Adipocyte (in vitro differentiated cells): ENCODE measurements around the gene SAE1.

Experiments
- DNase-seq: peaks from one replicate; pipeline ENCODE4 v3.0.0-alpha.2; 2015; ENCODE audit warnings: low read depth
- H3K27me3 ChIP-seq: replicated peaks from 2 replicates; pipeline ENCODE4 v1.7.0; 2013; ENCODE audit warnings: mild to moderate bottlenecking, low read length, moderate library complexity; ENCODE audit not compliant: control insufficient read depth, insufficient read depth
- H3K36me3 ChIP-seq: 2 replicates; pipeline ENCODE4 v1.7.0; 2013; ENCODE audit warnings: low read length, mild to moderate bottlenecking, moderate library complexity; ENCODE audit not compliant: control insufficient read depth, insufficient read depth, severe bottlenecking
- H3K4me1 ChIP-seq: 2 replicates; pipeline ENCODE4 v1.7.0; 2013; ENCODE audit warnings: mild to moderate bottlenecking, low read length, moderate library complexity; ENCODE audit not compliant: control insufficient read depth, insufficient read depth
- H3K4me3 ChIP-seq: 2 replicates; pipeline ENCODE4 v1.7.0; 2013; ENCODE audit warnings: mild to moderate bottlenecking, low read length, moderate library complexity
- H3K9ac ChIP-seq: 2 replicates; pipeline ENCODE4 v1.7.0; 2013; ENCODE audit warnings: mild to moderate bottlenecking, low read length, moderate library complexity
- H3K9me3 ChIP-seq: 2 replicates; pipeline ENCODE4 v1.7.0; 2013; ENCODE audit warnings: mild to moderate bottlenecking, low read length, moderate library complexity; ENCODE audit not compliant: control insufficient read depth

SAE1 gene

DNA sequence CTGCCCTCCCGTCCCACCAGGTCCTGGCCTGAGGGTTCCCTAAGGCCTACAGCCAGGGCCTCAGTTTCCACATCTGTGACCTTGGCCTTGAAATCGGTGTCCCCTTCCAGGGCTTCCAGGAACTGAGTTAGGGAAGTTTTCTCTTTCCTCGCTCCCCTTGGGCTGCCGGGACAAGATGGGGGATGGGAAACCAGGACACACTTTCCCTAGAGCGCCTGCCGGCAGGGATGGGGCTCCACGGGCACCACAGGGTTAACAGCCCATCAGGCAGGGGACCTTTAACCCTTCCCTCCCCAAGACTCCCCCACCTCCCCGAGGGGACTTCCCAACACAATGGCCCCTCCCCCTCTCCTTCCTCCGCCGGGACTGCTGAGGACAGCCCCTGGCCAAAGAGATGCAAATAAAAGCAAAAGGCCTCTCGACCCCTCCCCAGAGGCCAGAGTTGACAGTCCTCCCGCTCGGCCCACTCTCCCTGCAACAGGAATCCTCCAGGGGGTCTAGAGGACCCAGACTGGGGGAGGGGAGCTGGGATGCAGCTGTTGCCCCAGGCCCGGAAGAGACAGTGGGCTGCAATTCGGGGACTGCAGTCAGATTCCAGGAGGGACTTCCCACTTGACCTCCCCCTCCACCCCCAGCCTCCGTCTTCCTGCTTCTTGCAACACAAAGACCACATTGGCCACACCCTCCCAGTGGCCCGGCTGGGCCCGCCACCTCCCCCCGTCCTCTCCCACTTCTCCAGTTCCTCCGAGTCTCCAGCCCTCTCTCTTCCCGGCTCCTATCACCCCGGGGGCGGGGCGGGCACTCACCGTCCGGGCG, 96.9 kb downstream of the SAE1 start:
- H3K4me1 ChIP-seq = peaks cover 35% of the 10 kb centered on the region
- H3K9ac ChIP-seq = peak overlapping the region; percentile 90

DNA sequence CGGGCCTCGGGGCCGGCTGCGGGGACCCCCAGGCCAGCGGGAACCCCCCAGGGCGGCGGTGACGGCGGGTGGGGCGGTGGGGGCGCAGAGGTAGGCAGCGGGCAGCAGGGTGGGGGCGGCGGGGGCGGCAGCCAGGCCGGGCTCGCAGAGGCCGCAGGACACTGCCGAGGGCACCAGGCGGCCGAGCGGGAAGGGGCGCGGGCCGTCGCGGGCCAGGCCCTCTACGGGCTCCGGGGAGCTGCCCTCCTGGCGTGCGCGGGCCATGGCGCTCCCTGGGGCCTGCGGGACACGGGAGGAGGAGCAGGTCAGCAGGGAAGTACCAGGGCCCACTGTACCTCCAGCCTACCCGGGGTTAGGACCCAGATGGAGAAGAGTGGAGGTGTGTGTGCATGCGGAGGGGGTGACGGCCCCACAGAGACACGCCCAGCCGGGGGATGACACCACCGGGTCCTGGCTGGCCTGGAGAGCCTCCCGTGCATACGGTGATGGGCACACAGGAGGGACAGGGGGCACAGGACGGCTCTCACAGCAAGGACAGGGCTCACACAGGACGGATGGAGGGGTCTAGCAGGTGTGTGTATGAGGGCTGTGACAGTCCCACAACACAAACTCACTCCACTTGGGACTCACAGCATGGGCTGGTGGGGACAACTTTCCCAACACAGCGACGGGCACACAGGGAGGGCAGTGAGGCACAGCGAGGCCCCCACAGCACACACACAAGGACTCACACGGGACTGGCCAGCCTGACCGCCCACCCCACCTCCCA, 97.7 kb downstream of the SAE1 start:
- H3K9me3 ChIP-seq = no peaks in the 10 kb centered on the region
- DNase-seq = peak; percentile 57

More for the DNA sequence above, 96.9 kb downstream of the SAE1 start:
- Histone ChIP-seq H3K36me3 (no peaks in the 10 kb centered on the region), H3K4me3 (peak overlapping the region; percentile 83), H3K9me3 (no peaks in the 10 kb centered on the region), H3K27me3 (no peaks in the 10 kb centered on the region)
- peak; percentile 94 for DNase-seq

GRCh38 chr19:47228937-47229675, 98.5 kb downstream of the SAE1 start:
- H3K4me1 ChIP-seq = peaks cover 38% of the 10 kb centered on the region
- H3K36me3 ChIP-seq = no peaks in the 10 kb centered on the region
- peak overlapping the region; percentile 91 for H3K4me3 ChIP-seq
- H3K9me3 ChIP-seq = no peaks in the 10 kb centered on the region
- H3K9ac ChIP-seq = peak overlapping the region; percentile 93
- no peaks in the 10 kb centered on the region for H3K27me3 ChIP-seq
- DNase-seq = peak; percentile 64

More for the DNA sequence above, 97.7 kb downstream of the SAE1 start:
- Histone ChIP-seq H3K27me3 (no peaks in the 10 kb centered on the region), H3K4me1 (peaks cover 38% of the 10 kb centered on the region), H3K9ac (peak overlapping the region; percentile 93), H3K4me3 (peak overlapping the region; percentile 91), H3K36me3 (no peaks in the 10 kb centered on the region)

DNA sequence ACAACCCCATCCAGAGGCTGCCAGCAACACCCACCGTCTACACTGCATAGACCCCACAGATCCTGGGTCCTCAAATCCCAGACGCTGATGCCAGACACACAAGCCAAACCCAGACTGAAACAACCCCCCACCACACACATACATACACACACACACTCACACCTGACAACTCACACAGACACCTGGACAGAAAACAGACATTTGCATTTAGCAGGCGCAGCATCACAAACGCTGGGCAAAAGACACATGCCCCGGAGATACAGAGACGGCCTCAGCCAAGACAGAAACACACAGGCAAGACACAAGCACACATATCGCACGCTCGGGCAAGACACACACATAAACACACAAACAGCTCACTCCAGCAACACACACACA, 99.0 kb downstream of the SAE1 start:
- no peaks in the 10 kb centered on the region for H3K36me3 ChIP-seq
- no peaks in the 10 kb centered on the region for H3K9me3 ChIP-seq
- H3K4me1 ChIP-seq = peaks cover 38% of the 10 kb centered on the region
- peak; percentile 48 for DNase-seq
- peak overlapping the region; percentile 91 for H3K4me3 ChIP-seq
- peak overlapping the region; percentile 93 for H3K9ac ChIP-seq
- H3K27me3 ChIP-seq = no peaks in the 10 kb centered on the region

DNA sequence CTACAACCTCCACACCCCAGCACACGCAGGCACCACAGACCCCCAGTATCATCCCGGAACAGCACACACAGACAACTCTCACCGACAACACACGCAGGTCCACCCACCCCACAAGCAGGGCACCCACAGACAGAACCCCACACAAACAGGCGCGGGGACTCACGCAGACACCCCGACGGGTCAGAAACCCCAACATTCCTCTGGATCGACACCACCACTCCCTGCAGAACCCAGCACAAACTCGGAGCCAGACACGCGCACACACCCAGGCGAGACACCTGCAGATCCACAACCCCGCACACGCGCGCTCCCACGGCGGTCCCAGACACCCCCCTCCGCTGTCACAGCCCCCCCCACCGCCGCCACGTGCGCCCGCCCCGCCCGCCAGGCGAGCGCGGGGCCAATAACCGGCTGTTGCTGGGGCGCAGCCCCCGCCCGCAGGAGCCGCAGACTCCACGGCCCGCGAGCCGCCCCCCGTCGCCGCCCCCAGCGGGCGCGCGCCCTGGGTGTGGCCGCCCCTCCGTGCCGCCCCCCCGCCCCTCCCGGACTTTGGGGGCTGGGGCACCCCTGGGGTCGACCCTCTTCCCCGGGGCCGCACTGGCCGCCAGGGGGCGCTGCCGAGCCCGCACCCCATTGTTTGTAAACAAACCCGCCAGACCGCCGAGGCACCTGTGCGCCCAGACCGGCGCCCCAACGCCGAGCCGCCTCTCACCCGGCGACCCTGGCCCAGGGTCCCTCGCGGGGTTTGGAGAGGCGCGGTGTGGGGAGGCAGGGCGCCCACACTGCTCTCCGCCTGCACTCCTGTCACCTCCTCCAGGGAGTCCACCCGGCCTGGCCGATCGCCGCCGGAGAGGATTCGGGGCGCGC, 99.7 kb downstream of the SAE1 start:
- DNase-seq = peak; percentile 83
- Histone ChIP-seq H3K9me3 (no peaks in the 10 kb centered on the region), H3K4me3 (peak overlapping the region; percentile 91), H3K4me1 (peaks cover 38% of the 10 kb centered on the region), H3K36me3 (no peaks in the 10 kb centered on the region), H3K27me3 (no peaks in the 10 kb centered on the region), H3K9ac (peak overlapping the region; percentile 93)

- Histone ChIP-seq H3K4me3 (peak within 1 kb of the TSS; percentile 91), H3K9ac (peak within 1 kb of the TSS; percentile 93), H3K4me1 (peaks cover 34% of the 10 kb centered on the region), H3K27me3 (no peaks in the 10 kb centered on the region), H3K36me3 (no peaks in the 10 kb centered on the region), H3K9me3 (no peaks in the 10 kb centered on the region)
- DNase-seq = no peak
Measured at GRCh38 chr19:47230921-47231214, 100.2 kb downstream of the SAE1 start, which contains the start of gene BBC3. TSS of gene BBC3 (minus strand) at chr19:47231199. CDS start at chr19:47228431, 2,768 bp downstream.

DNA sequence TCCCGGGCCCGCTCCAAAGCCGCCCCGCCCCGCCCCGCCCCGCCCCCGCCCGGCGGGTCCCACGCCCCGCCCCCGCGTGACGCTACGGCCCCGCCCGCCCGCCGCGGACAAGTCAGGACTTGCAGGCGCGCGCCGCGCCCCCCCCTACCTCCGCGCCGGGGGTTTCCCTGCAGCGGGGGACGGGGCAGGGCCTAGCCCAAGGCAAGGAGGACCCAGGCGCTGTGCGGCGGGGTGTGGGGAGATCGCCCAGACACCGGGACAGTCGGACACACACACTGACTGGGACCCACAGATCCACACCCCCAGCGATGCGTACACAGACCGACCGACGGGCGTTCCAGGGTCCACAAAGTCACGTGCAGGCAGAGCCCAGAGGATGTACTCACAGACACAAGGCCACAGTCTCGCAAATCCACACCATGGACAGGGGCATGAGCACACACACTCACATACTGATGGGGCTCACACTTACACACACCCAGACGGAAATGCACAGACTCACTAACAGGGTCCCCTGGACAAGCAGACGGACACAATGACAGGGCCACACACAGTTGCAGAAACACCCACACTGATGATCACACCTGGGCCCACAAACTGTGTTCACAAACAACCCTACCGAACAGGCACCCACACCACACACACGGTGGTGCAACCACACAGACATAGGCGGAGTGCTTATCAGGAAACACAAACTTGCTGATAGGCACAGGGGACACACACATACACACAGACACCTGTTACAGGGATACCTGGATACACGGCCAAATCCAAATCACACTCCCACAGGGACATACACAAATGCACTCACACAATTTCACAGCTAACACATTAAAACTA, 100.8 kb downstream of the SAE1 start:
- H3K4me3 ChIP-seq = peak overlapping the region; percentile 91
- peaks cover 32% of the 10 kb centered on the region for H3K4me1 ChIP-seq
- peak overlapping the region; percentile 88 for H3K9ac ChIP-seq
- H3K36me3 ChIP-seq = no peaks in the 10 kb centered on the region
- no peaks in the 10 kb centered on the region for H3K9me3 ChIP-seq
- peak; percentile 96 for DNase-seq
- H3K27me3 ChIP-seq = no peaks in the 10 kb centered on the region

DNA sequence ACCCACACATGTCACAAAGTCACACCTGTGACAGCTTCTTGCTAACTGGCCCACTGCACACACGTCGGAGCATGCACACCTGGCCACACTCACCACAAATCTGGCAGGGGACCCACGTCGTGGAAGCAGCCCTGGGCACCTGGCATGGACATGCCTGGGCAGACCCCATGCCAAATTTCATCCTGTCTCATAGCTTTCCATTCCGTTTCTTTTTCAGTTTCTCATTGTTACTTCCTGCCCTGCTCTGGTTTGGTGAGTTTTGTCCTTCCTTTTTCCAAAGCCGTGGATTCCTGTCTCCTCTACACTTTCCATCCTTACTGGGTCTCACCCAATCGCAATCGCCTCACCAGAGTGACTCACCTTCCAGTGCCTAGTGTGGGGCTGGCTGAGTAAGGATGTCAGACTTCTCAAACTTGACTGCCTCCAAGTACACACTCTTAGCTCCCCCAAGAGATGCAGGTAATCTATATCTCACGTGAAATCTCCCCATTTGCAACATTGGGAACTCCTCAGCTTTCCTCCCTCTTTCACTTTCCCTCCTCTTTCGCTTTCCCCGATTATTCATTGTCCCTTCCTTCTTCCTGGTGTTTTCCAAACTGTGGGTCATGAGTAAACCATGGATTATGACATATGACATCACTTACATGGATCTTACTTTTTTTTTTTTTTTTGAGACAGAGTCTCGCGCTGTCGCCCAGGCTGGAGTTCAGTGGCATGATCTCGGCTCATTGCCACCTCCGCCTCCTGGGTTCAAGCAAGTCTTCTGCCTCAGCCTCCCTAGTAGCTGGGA, 102.0 kb downstream of the SAE1 start:
- peaks cover 26% of the 10 kb centered on the region for H3K4me1 ChIP-seq
- H3K36me3 ChIP-seq = no peaks in the 10 kb centered on the region
- no peaks in the 10 kb centered on the region for H3K9me3 ChIP-seq
- DNase-seq = peak; percentile 73
- no peaks in the 10 kb centered on the region for H3K27me3 ChIP-seq
- H3K9ac ChIP-seq = peak overlapping the region; percentile 88
- H3K4me3 ChIP-seq = peak overlapping the region; percentile 80

- Histone ChIP-seq H3K36me3 (no peaks in the 10 kb centered on the region), H3K4me1 (peaks cover 13% of the 10 kb centered on the region), H3K27me3 (no peaks in the 10 kb centered on the region), H3K4me3 (no peak overlapping the region), H3K9ac (no peak overlapping the region), H3K9me3 (no peaks in the 10 kb centered on the region)
- DNase-seq = no peak
Measured at GRCh38 chr19:47236072-47236675, 105.5 kb downstream of the SAE1 start.
